IMR-90 (cell line): ENCODE data around the gene GABBR2. TPM values are rescaled to one million over a fixed set of nuclear protein-coding genes. Genes with fewer than 3 reads are reported as not detected.

ENCODE experiments used
- ATAC-seq: fragments of 200-7000 bp; cut with Tn5 transposase; 2 replicates; pipeline ENCODE4 v1.9.1; 2020; ENCODE audit warnings: low read depth, mild to moderate bottlenecking, moderate library complexity
- BruUV-seq: library from RNA; stranded (reverse); fragments of 400-500 nt; replicated peaks from 2 replicates; lab custom pipeline; 2021; lab: Mats Ljungman, UMichigan
- CTCF ChIA-PET: fragments of 300-600 bp; formaldehyde crosslinking; extraction: SDS; loops from one replicate; lab custom pipeline; 2021; ENCODE audit warnings: antibody characterized with exemption; lab: Yijun Ruan, JAX
- POLR2A ChIA-PET: fragments of 300-600 bp; sonication (Branson Sonifier 250); formaldehyde crosslinking; loops from one replicate; lab custom pipeline; 2022; ENCODE audit warnings: antibody characterized with exemption; ENCODE audit not compliant: unreplicated experiment; lab: Charles Lee
- DNase-seq: peaks from one replicate; pipeline ENCODE4 v3.0.0; 2013
- H2AFZ ChIP-seq: replicated peaks from 2 replicates; pipeline ENCODE3; 2013; ENCODE audit warnings: low read length, mild to moderate bottlenecking; ENCODE audit not compliant: poor library complexity
- H2AK5ac ChIP-seq: 2 replicates; pipeline ENCODE4 v1.6.1; 2013; ENCODE audit warnings: low read depth, low read length, inconsistent platforms
- H2AK9ac ChIP-seq: replicated peaks from 2 replicates; pipeline ENCODE3; 2013; ENCODE audit warnings: mild to moderate bottlenecking, low read depth, low read length, moderate library complexity; ENCODE audit not compliant: poor library complexity
- H2BK120ac ChIP-seq: 2 replicates; pipeline ENCODE4 v1.6.1; 2013; ENCODE audit warnings: low read depth, low read length, inconsistent platforms
- H2BK15ac ChIP-seq: 3 replicates; pipeline ENCODE4 v1.6.1; 2013; ENCODE audit warnings: low read depth, low read length, inconsistent platforms
- H2BK20ac ChIP-seq: 2 replicates; pipeline ENCODE4 v1.6.1; 2013; ENCODE audit warnings: low read depth, mild to moderate bottlenecking, inconsistent platforms, low read length, moderate library complexity
- H2BK5ac ChIP-seq: 2 replicates; pipeline ENCODE4 v1.6.1; 2013; ENCODE audit warnings: mild to moderate bottlenecking, low read depth, low read length, inconsistent platforms; ENCODE audit not compliant: poor library complexity, severe bottlenecking
- H3K14ac ChIP-seq: replicated peaks from 2 replicates; pipeline ENCODE4 v1.6.1; 2013; ENCODE audit warnings: low read depth, low read length, inconsistent platforms
- H3K18ac ChIP-seq: 2 replicates; pipeline ENCODE4 v1.6.1; 2013; ENCODE audit warnings: low read depth, low read length, control low read depth
- H3K23ac ChIP-seq: 2 replicates; pipeline ENCODE4 v1.6.1; 2013; ENCODE audit warnings: low read depth, low read length, inconsistent platforms
- H3K27ac ChIP-seq: 2 replicates; pipeline ENCODE4 v1.5.1; 2013; ENCODE audit warnings: mild to moderate bottlenecking, control low read depth, low read length; ENCODE audit not compliant: insufficient read depth
- H3K27me3 ChIP-seq: 2 replicates; pipeline ENCODE4 v1.6.1; 2013; ENCODE audit warnings: low read length; ENCODE audit not compliant: control insufficient read depth, insufficient read depth
- H3K36me3 ChIP-seq: 2 replicates; pipeline ENCODE4 v1.6.1; 2013; ENCODE audit warnings: low read length, mixed read lengths; ENCODE audit not compliant: control insufficient read depth, insufficient read depth
- H3K4ac ChIP-seq: 2 replicates; pipeline ENCODE4 v1.6.1; 2013; ENCODE audit warnings: low read depth, low read length, inconsistent platforms
- H3K4me1 ChIP-seq: 2 replicates; pipeline ENCODE4 v1.6.1; 2013; ENCODE audit warnings: low read length, mixed read lengths; ENCODE audit not compliant: control insufficient read depth, insufficient read depth
- H3K4me2 ChIP-seq: 2 replicates; pipeline ENCODE4 v1.6.1; 2013; ENCODE audit warnings: low read depth, mild to moderate bottlenecking, control low read depth, low read length, moderate library complexity
- H3K4me3 ChIP-seq: 2 replicates; pipeline ENCODE4 v1.5.1; 2013; ENCODE audit warnings: low read depth, mild to moderate bottlenecking, control low read depth, low read length, moderate library complexity; ENCODE audit not compliant: insufficient read depth
- H3K56ac ChIP-seq: 2 replicates; pipeline ENCODE4 v1.6.1; 2013; ENCODE audit warnings: low read length, inconsistent platforms; ENCODE audit not compliant: insufficient read depth; ENCODE audit errors: extremely low read depth
- H3K79me1 ChIP-seq, 2 experiments: 2 replicates each; pipeline ENCODE4 v1.6.1; 2013; ENCODE audit warnings: low read length in 2 of 2, inconsistent platforms in 1 of 2, low read depth in 1 of 2
- H3K9ac ChIP-seq: 2 replicates; pipeline ENCODE4 v1.6.1; 2013; ENCODE audit warnings: low read depth, low read length, control low read depth
- H3K9me1 ChIP-seq: 2 replicates; pipeline ENCODE4 v1.6.1; 2013; ENCODE audit warnings: low read length, inconsistent platforms; ENCODE audit not compliant: insufficient read depth
- H3K9me3 ChIP-seq: 2 replicates; pipeline ENCODE4 v1.6.1; 2013; ENCODE audit warnings: low read length; ENCODE audit not compliant: control insufficient read depth, insufficient read depth
- H4K20me1 ChIP-seq: 2 replicates; pipeline ENCODE4 v1.6.1; 2013; ENCODE audit warnings: low read length, inconsistent platforms; ENCODE audit not compliant: insufficient read depth
- H4K5ac ChIP-seq: 2 replicates; pipeline ENCODE4 v1.6.1; 2013; ENCODE audit warnings: mild to moderate bottlenecking, low read depth, low read length, control low read depth
- H4K8ac ChIP-seq, 2 experiments: 2 replicates each; pipeline ENCODE4 v1.6.1; 2013; ENCODE audit warnings: low read depth in 2 of 2, low read length in 2 of 2, control low read depth in 1 of 2, inconsistent platforms in 1 of 2
- H4K91ac ChIP-seq: 2 replicates; pipeline ENCODE4 v1.6.1; 2013; ENCODE audit warnings: low read depth, low read length, inconsistent platforms; ENCODE audit not compliant: insufficient read depth
- MAFK ChIP-seq: IDR thresholded peaks from 2 replicates; pipeline ENCODE4 v1.6.1; 2012; ENCODE audit warnings: low read depth, low read length, improper control_type of control experiment
- SMC3 ChIP-seq: fragments of 150-350 bp; IDR thresholded peaks from 2 replicates; pipeline ENCODE4 v1.6.1; 2016; ENCODE audit warnings: low read depth, mild to moderate bottlenecking, antibody characterized with exemption, low read length, moderate library complexity
- USF2 ChIP-seq: fragments of 150-350 bp; IDR thresholded peaks from 2 replicates; pipeline ENCODE4 v1.6.1; 2017; ENCODE audit warnings: mild to moderate bottlenecking, antibody characterized with exemption, low read length, low read depth
- WGBS, 2 experiments: methylation state at CpG; one replicate each; pipeline versions ENCODE4 v1.1.5 to v1.1.7; 2013; ENCODE audit warnings: missing lambda C conversion rate in 2 of 2; ENCODE audit not compliant: insufficient read length in 1 of 2; ENCODE audit errors: extremely low coverage in 2 of 2; 5-methylcytosine and 5-hydroxymethylcytosine counted together
- dilution Hi-C: fragments of 300-500 bp; cut with HindIII; formaldehyde crosslinking; loops from one replicate; pipeline ENCODE4 v1.14.3; 2018; ENCODE audit warnings: low sequenced_read_pairs; ENCODE audit not compliant: unreplicated experiment
- in situ Hi-C: fragments of 300-500 bp; cut with MboI; formaldehyde crosslinking; loops from 3 replicates; pipeline ENCODE4 v1.14.3; 2019; ENCODE audit warnings: low sequenced_read_pairs, inconsistent platforms, mixed read lengths
- intact Hi-C: fragments of 100-400 bp; cut with micrococcal nuclease; formaldehyde crosslinking; loops from 2 replicates; pipeline ENCODE4 v1.10.0; 2022
- polyA plus RNA-seq, 3 experiments: library from polyadenylated mRNA; depleted of rRNA; stranded (reverse); fragments of >200 nt; gene quantifications; 2 replicates each; pipeline ENCODE4 v1.2.3, GENCODE V29; 2012; ENCODE audit warnings: low replicate concordance in 1 of 3
- total RNA-seq: library from RNA; depleted of rRNA; stranded (reverse); fragments of >200 nt; gene quantifications from 2 replicates; pipeline ENCODE4 v1.2.3, GENCODE V29; 2012

The GABBR2 gene
- total and polyA plus RNA-seq, 2 of the 4 experiments (the other 2 are of a cell fraction): 14.2 to 20.3 TPM

- TF ChIP-seq MAFK: no peak
- no peak for TF ChIP-seq SMC3
Measured at GRCh38 chr9:98593354-98594253, 115.1 kb downstream of the GABBR2 start (continued).

- Histone ChIP-seq H3K9me3 (no peaks in the 10 kb centered on the region), H3K27me3 (no peaks in the 10 kb centered on the region; the same call in 1 of the 2 replicates), H3K4ac (no peak overlapping the region), H3K4me2 (no peak overlapping the region), H2BK5ac (no peak overlapping the region), H3K14ac (no peak overlapping the region), H3K9me1 (peaks cover 6% of the 10 kb centered on the region; the same call in 1 of the 2 replicates), H4K20me1 (no peaks in the 10 kb centered on the region), H3K18ac (no peak overlapping the region), H2AK5ac (no peak overlapping the region), H3K4me1 (peaks cover 12% of the 10 kb centered on the region), H3K27ac (no peak overlapping the region), H3K79me1 (peaks cover 4 to 37% of the 10 kb centered on the region in 2 experiments; a peak in 3 of 4 replicates), H3K4me3 (no peak overlapping the region), H3K23ac (no peak overlapping the region), H2BK15ac (no peak overlapping the region), H4K5ac (no peak overlapping the region), H3K56ac (no peak overlapping the region), H2AK9ac (no peak overlapping the region), H4K91ac (no peak overlapping the region), H3K9ac (no peak overlapping the region), H2AFZ (no peak overlapping the region), H2BK20ac (no peak overlapping the region), H4K8ac (no peak overlapping the region), H3K36me3 (no peaks in the 10 kb centered on the region; the same call in 1 of the 2 replicates), H2BK120ac (no peak overlapping the region)
- dilution Hi-C loops: no loop called here
- POLR2A ChIA-PET: no interaction called here
- BruUV-seq: no TSS peak
- in situ Hi-C loops: no loop called here
- TF ChIP-seq MAFK (peak; percentile 67), USF2 (no peak)
- 100% methylated on average over 1 of the region's 3 CpGs; no CpG with 5 or more reads in 1 of the 2 experiments for WGBS, 2 experiments
- DNase-seq: no peak
- no peak for ATAC-seq
- CTCF ChIA-PET: interaction anchor here (1.6 kb wide), 1 partner anchor 9 kb away, joined by 4 read pairs; no protein-coding TSS in a partner anchor
- intact Hi-C loops: no loop called here
Measured at GRCh38 chr9:98591696-98592095, 117.0 kb downstream of the GABBR2 start.
